Measurements from ENCODE around the gene CIAO3.

- no peak for TF ChIP-seq CTCF (IDR thresholded peaks at IDR 0.05)
- TF ChIP-seq ZFX (IDR thresholded peaks at IDR 0.05; ENCODE audit: borderline replicate concordance), result no peak
Observed at GRCh38 chr16:708019-708418, 32.8 kb downstream of the CIAO3 start.

Measured in 22Rv1 (cell line).